ENCODE measurements around the gene UNC119B.

UNC119B gene

GRCh38 chr12:120686151-120686689 is 24.0 kb upstream of the UNC119B start (continued):
- no peak for TF ChIP-seq ZNF223 (tag by site-specific recombination; IDR thresholded peaks at IDR 0.05)
- no peak for TF ChIP-seq TSHZ1 (tag by site-specific recombination; IDR thresholded peaks at IDR 0.05; ENCODE audit: borderline replicate concordance)
- TF ChIP-seq GLIS1 (tag by site-specific recombination; IDR thresholded peaks at IDR 0.05): peak; percentile 75
- no peak for TF ChIP-seq ZNF623 (tag by site-specific recombination; IDR thresholded peaks at IDR 0.05)
- TF ChIP-seq ZBTB49 (tag by site-specific recombination; IDR thresholded peaks at IDR 0.05; ENCODE audit: low read depth): no peak
- TF ChIP-seq ZNF140 (tag by site-specific recombination; IDR thresholded peaks at IDR 0.05): no peak
- TF ChIP-seq ZNF792 (tag by site-specific recombination; IDR thresholded peaks at IDR 0.05): no peak
- TF ChIP-seq ZNF558 (tag by site-specific recombination; IDR thresholded peaks at IDR 0.05): no peak
- TF ChIP-seq ZNF121 (tag by site-specific recombination; IDR thresholded peaks at IDR 0.05): no peak
- no peak for TF ChIP-seq ZNF654 (tag by site-specific recombination; IDR thresholded peaks at IDR 0.05; ENCODE audit: low read depth)
- TF ChIP-seq YY1 (tag by site-specific recombination; IDR thresholded peaks at IDR 0.05): no peak
- no peak for TF ChIP-seq ATF2 (tag by site-specific recombination; IDR thresholded peaks at IDR 0.05; ENCODE audit: low read depth)
- no peak for TF ChIP-seq ZNF366 (tag by site-specific recombination; conservative IDR thresholded peaks at IDR 0.05)
- no peak for TF ChIP-seq HOXA7 (CRISPR knock-in tag; IDR thresholded peaks at IDR 0.05; ENCODE audit: borderline replicate concordance)
- TF ChIP-seq ZNF561 (tag by site-specific recombination; IDR thresholded peaks at IDR 0.05; ENCODE audit: borderline replicate concordance): no peak
- TF ChIP-seq BCL6B (tag by site-specific recombination; IDR thresholded peaks at IDR 0.05): no peak
- no peak for TF ChIP-seq ZNF548 (tag by site-specific recombination; IDR thresholded peaks at IDR 0.05)
- no peak for TF ChIP-seq SP7 (tag by site-specific recombination; IDR thresholded peaks at IDR 0.05)
- TF ChIP-seq ZNF560 (tag by site-specific recombination; IDR thresholded peaks at IDR 0.05; ENCODE audit: borderline replicate concordance): 0 out of 2 replicates have a peak, but pooled peaks have one; percentile 42
- TF ChIP-seq ZNF335 (tag by site-specific recombination; conservative IDR thresholded peaks at IDR 0.05): peak; percentile 86
- no peak for TF ChIP-seq ZBTB11 (tag by site-specific recombination; conservative IDR thresholded peaks at IDR 0.05; ENCODE audit: low read depth)
- TF ChIP-seq ZBTB8A (tag by site-specific recombination; IDR thresholded peaks at IDR 0.05): no peak
- TF ChIP-seq MEIS1 (CRISPR knock-in tag; IDR thresholded peaks at IDR 0.05; ENCODE audit: borderline replicate concordance): no peak
- TF ChIP-seq ZNF843 (tag by site-specific recombination; IDR thresholded peaks at IDR 0.05): no peak
- TF ChIP-seq ZFHX2 (tag by site-specific recombination; conservative IDR thresholded peaks at IDR 0.05): peak; percentile 67
- TF ChIP-seq ZNF26 (tag by site-specific recombination; IDR thresholded peaks at IDR 0.05): no peak

Measured in HEK293 (cell line).